IMR-90 (cell line): Measurements from ENCODE around the gene SLC5A11. TPM values are rescaled to one million over a fixed set of nuclear protein-coding genes. Genes with fewer than 3 reads are reported as not detected.

ENCODE experiments used
- ATAC-seq: fragments of 200-7000 bp; cut with Tn5 transposase; 2 replicates; pipeline ENCODE4 v1.9.1; 2020; ENCODE audit warnings: low read depth, mild to moderate bottlenecking, moderate library complexity
- BruUV-seq: library from RNA; stranded (reverse); fragments of 400-500 nt; replicated peaks from 2 replicates; lab custom pipeline; 2021; lab: Mats Ljungman, UMichigan
- CTCF ChIA-PET: fragments of 300-600 bp; formaldehyde crosslinking; extraction: SDS; loops from one replicate; lab custom pipeline; 2021; ENCODE audit warnings: antibody characterized with exemption; lab: Yijun Ruan, JAX
- POLR2A ChIA-PET: fragments of 300-600 bp; sonication (Branson Sonifier 250); formaldehyde crosslinking; loops from one replicate; lab custom pipeline; 2022; ENCODE audit warnings: antibody characterized with exemption; ENCODE audit not compliant: unreplicated experiment; lab: Charles Lee
- DNase-seq: peaks from one replicate; pipeline ENCODE4 v3.0.0; 2013
- H2AFZ ChIP-seq: replicated peaks from 2 replicates; pipeline ENCODE3; 2013; ENCODE audit warnings: low read length, mild to moderate bottlenecking; ENCODE audit not compliant: poor library complexity
- H2AK5ac ChIP-seq: 2 replicates; pipeline ENCODE4 v1.6.1; 2013; ENCODE audit warnings: low read depth, low read length, inconsistent platforms
- H2AK9ac ChIP-seq: replicated peaks from 2 replicates; pipeline ENCODE3; 2013; ENCODE audit warnings: mild to moderate bottlenecking, low read depth, low read length, moderate library complexity; ENCODE audit not compliant: poor library complexity
- H2BK120ac ChIP-seq: 2 replicates; pipeline ENCODE4 v1.6.1; 2013; ENCODE audit warnings: low read depth, low read length, inconsistent platforms
- H2BK15ac ChIP-seq: 3 replicates; pipeline ENCODE4 v1.6.1; 2013; ENCODE audit warnings: low read depth, low read length, inconsistent platforms
- H2BK20ac ChIP-seq: 2 replicates; pipeline ENCODE4 v1.6.1; 2013; ENCODE audit warnings: low read depth, mild to moderate bottlenecking, inconsistent platforms, low read length, moderate library complexity
- H2BK5ac ChIP-seq: 2 replicates; pipeline ENCODE4 v1.6.1; 2013; ENCODE audit warnings: mild to moderate bottlenecking, low read depth, low read length, inconsistent platforms; ENCODE audit not compliant: poor library complexity, severe bottlenecking
- H3K14ac ChIP-seq: replicated peaks from 2 replicates; pipeline ENCODE4 v1.6.1; 2013; ENCODE audit warnings: low read depth, low read length, inconsistent platforms
- H3K18ac ChIP-seq: 2 replicates; pipeline ENCODE4 v1.6.1; 2013; ENCODE audit warnings: low read depth, low read length, control low read depth
- H3K23ac ChIP-seq: 2 replicates; pipeline ENCODE4 v1.6.1; 2013; ENCODE audit warnings: low read depth, low read length, inconsistent platforms
- H3K27ac ChIP-seq: 2 replicates; pipeline ENCODE4 v1.5.1; 2013; ENCODE audit warnings: mild to moderate bottlenecking, control low read depth, low read length; ENCODE audit not compliant: insufficient read depth
- H3K27me3 ChIP-seq: 2 replicates; pipeline ENCODE4 v1.6.1; 2013; ENCODE audit warnings: low read length; ENCODE audit not compliant: control insufficient read depth, insufficient read depth
- H3K36me3 ChIP-seq: 2 replicates; pipeline ENCODE4 v1.6.1; 2013; ENCODE audit warnings: low read length, mixed read lengths; ENCODE audit not compliant: control insufficient read depth, insufficient read depth
- H3K4ac ChIP-seq: 2 replicates; pipeline ENCODE4 v1.6.1; 2013; ENCODE audit warnings: low read depth, low read length, inconsistent platforms
- H3K4me1 ChIP-seq: 2 replicates; pipeline ENCODE4 v1.6.1; 2013; ENCODE audit warnings: low read length, mixed read lengths; ENCODE audit not compliant: control insufficient read depth, insufficient read depth
- H3K4me2 ChIP-seq: 2 replicates; pipeline ENCODE4 v1.6.1; 2013; ENCODE audit warnings: low read depth, mild to moderate bottlenecking, control low read depth, low read length, moderate library complexity
- H3K4me3 ChIP-seq: 2 replicates; pipeline ENCODE4 v1.5.1; 2013; ENCODE audit warnings: low read depth, mild to moderate bottlenecking, control low read depth, low read length, moderate library complexity; ENCODE audit not compliant: insufficient read depth
- H3K56ac ChIP-seq: 2 replicates; pipeline ENCODE4 v1.6.1; 2013; ENCODE audit warnings: low read length, inconsistent platforms; ENCODE audit not compliant: insufficient read depth; ENCODE audit errors: extremely low read depth
- H3K79me1 ChIP-seq, 2 experiments: 2 replicates each; pipeline ENCODE4 v1.6.1; 2013; ENCODE audit warnings: low read length in 2 of 2, inconsistent platforms in 1 of 2, low read depth in 1 of 2
- H3K9ac ChIP-seq: 2 replicates; pipeline ENCODE4 v1.6.1; 2013; ENCODE audit warnings: low read depth, low read length, control low read depth
- H3K9me1 ChIP-seq: 2 replicates; pipeline ENCODE4 v1.6.1; 2013; ENCODE audit warnings: low read length, inconsistent platforms; ENCODE audit not compliant: insufficient read depth
- H3K9me3 ChIP-seq: 2 replicates; pipeline ENCODE4 v1.6.1; 2013; ENCODE audit warnings: low read length; ENCODE audit not compliant: control insufficient read depth, insufficient read depth
- H4K20me1 ChIP-seq: 2 replicates; pipeline ENCODE4 v1.6.1; 2013; ENCODE audit warnings: low read length, inconsistent platforms; ENCODE audit not compliant: insufficient read depth
- H4K5ac ChIP-seq: 2 replicates; pipeline ENCODE4 v1.6.1; 2013; ENCODE audit warnings: mild to moderate bottlenecking, low read depth, low read length, control low read depth
- H4K8ac ChIP-seq, 2 experiments: 2 replicates each; pipeline ENCODE4 v1.6.1; 2013; ENCODE audit warnings: low read depth in 2 of 2, low read length in 2 of 2, control low read depth in 1 of 2, inconsistent platforms in 1 of 2
- H4K91ac ChIP-seq: 2 replicates; pipeline ENCODE4 v1.6.1; 2013; ENCODE audit warnings: low read depth, low read length, inconsistent platforms; ENCODE audit not compliant: insufficient read depth
- FOS ChIP-seq: fragments of 150-350 bp; IDR thresholded peaks from 2 replicates; pipeline ENCODE4 v1.6.1; 2016; ENCODE audit warnings: low read depth, low read length
- MAZ ChIP-seq: IDR thresholded peaks from 2 replicates; pipeline ENCODE4 v1.6.1; 2012; ENCODE audit warnings: low read depth, mild to moderate bottlenecking, low read length, improper control_type of control experiment, moderate library complexity, borderline replicate concordance
- NFE2L2 ChIP-seq: fragments of 150-350 bp; IDR thresholded peaks from 2 replicates; pipeline ENCODE4 v1.6.1; 2016; ENCODE audit warnings: low read depth, mild to moderate bottlenecking, low read length
- RAD21 ChIP-seq: IDR thresholded peaks from 2 replicates; pipeline ENCODE4 v1.6.1; 2012; ENCODE audit warnings: low read length, improper control_type of control experiment
- SMC3 ChIP-seq: fragments of 150-350 bp; IDR thresholded peaks from 2 replicates; pipeline ENCODE4 v1.6.1; 2016; ENCODE audit warnings: low read depth, mild to moderate bottlenecking, antibody characterized with exemption, low read length, moderate library complexity
- WGBS, 2 experiments: methylation state at CpG; one replicate each; pipeline versions ENCODE4 v1.1.5 to v1.1.7; 2013; ENCODE audit warnings: missing lambda C conversion rate in 2 of 2; ENCODE audit not compliant: insufficient read length in 1 of 2; ENCODE audit errors: extremely low coverage in 2 of 2; 5-methylcytosine and 5-hydroxymethylcytosine counted together
- dilution Hi-C: fragments of 300-500 bp; cut with HindIII; formaldehyde crosslinking; loops from one replicate; pipeline ENCODE4 v1.14.3; 2018; ENCODE audit warnings: low sequenced_read_pairs; ENCODE audit not compliant: unreplicated experiment
- in situ Hi-C: fragments of 300-500 bp; cut with MboI; formaldehyde crosslinking; loops from 3 replicates; pipeline ENCODE4 v1.14.3; 2019; ENCODE audit warnings: low sequenced_read_pairs, inconsistent platforms, mixed read lengths
- intact Hi-C: fragments of 100-400 bp; cut with micrococcal nuclease; formaldehyde crosslinking; loops from 2 replicates; pipeline ENCODE4 v1.10.0; 2022
- polyA plus RNA-seq, 3 experiments: library from polyadenylated mRNA; depleted of rRNA; stranded (reverse); fragments of >200 nt; gene quantifications; 2 replicates each; pipeline ENCODE4 v1.2.3, GENCODE V29; 2012; ENCODE audit warnings: low replicate concordance in 1 of 3
- total RNA-seq: library from RNA; depleted of rRNA; stranded (reverse); fragments of >200 nt; gene quantifications from 2 replicates; pipeline ENCODE4 v1.2.3, GENCODE V29; 2012
- TF ChIP-seq, protein P1 (sequence below): conservative IDR thresholded peaks from 2 replicates; pipeline ENCODE4 v1.5.1; 2012; ENCODE audit warnings: mild to moderate bottlenecking, low read depth, low read length, improper control_type of control experiment

The SLC5A11 gene
- total and polyA plus RNA-seq, 2 of the 4 experiments (the other 2 are of a cell fraction) = under 0.01 TPM; not detected in 1

DNA sequence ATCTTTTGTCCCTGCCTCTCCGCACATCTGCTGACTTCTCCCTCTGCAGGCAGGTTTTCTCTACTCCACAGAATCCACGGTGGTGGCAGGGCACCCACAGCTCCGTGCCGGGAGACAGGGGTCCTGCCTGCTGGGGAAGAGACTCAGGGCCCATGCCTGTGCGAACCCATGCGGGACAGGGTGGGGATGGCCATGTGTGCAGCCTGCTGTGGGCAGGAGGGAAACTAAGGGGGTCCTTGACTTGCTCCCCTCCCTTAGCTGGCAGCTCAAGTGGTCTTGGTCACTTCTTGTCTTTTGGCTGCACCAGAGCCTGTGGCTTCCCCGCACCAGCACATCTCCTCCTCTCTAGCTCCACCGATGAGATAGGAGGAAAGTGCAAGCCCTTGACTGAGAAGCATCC lies 69.8 kb downstream of the SLC5A11 start:
- Histone ChIP-seq H3K18ac (no peak overlapping the region), H3K27me3 (no peaks in the 10 kb centered on the region), H3K4me1 (no peaks in the 10 kb centered on the region), H4K20me1 (peaks cover 4% of the 10 kb centered on the region; the same call in 1 of the 2 replicates), H2BK20ac (no peak overlapping the region), H3K4me2 (no peak overlapping the region), H4K91ac (no peak overlapping the region), H3K9me3 (no peaks in the 10 kb centered on the region), H3K14ac (no peak overlapping the region), H2BK120ac (no peak overlapping the region), H2AFZ (no peak overlapping the region), H2AK5ac (no peak overlapping the region), H3K4me3 (no peak overlapping the region), H4K5ac (no peak overlapping the region), H3K9ac (no peak overlapping the region), H3K27ac (no peak overlapping the region), H2AK9ac (no peak overlapping the region), H3K36me3 (peaks cover 31% of the 10 kb centered on the region), H3K4ac (no peak overlapping the region), H3K9me1 (peaks cover 19% of the 10 kb centered on the region), H2BK5ac (no peak overlapping the region), H2BK15ac (no peak overlapping the region), H3K56ac (no peak overlapping the region), H3K79me1 (peaks cover 9 to 22% of the 10 kb centered on the region in 2 experiments; a peak in 3 of 4 replicates), H3K23ac (no peak overlapping the region), H4K8ac (no peak overlapping the region)
- BruUV-seq = no TSS peak
- dilution Hi-C loops = no loop called here
- intact Hi-C loops = no loop called here
- POLR2A ChIA-PET = interaction anchor here (0.5 kb wide), 1 partner anchor 63 kb away, joined by 4 read pairs; no protein-coding TSS in a partner anchor
- DNase-seq (no peak), ATAC-seq (no peak)
- no peak for TF ChIP-seq MAZ
- TF ChIP-seq NFE2L2 = no peak
- TF ChIP-seq, protein P1, sequence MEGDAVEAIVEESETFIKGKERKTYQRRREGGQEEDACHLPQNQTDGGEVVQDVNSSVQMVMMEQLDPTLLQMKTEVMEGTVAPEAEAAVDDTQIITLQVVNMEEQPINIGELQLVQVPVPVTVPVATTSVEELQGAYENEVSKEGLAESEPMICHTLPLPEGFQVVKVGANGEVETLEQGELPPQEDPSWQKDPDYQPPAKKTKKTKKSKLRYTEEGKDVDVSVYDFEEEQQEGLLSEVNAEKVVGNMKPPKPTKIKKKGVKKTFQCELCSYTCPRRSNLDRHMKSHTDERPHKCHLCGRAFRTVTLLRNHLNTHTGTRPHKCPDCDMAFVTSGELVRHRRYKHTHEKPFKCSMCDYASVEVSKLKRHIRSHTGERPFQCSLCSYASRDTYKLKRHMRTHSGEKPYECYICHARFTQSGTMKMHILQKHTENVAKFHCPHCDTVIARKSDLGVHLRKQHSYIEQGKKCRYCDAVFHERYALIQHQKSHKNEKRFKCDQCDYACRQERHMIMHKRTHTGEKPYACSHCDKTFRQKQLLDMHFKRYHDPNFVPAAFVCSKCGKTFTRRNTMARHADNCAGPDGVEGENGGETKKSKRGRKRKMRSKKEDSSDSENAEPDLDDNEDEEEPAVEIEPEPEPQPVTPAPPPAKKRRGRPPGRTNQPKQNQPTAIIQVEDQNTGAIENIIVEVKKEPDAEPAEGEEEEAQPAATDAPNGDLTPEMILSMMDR = no peak
- no peak for TF ChIP-seq FOS
- TF ChIP-seq SMC3 = no peak
- no peak for TF ChIP-seq RAD21
- no CpG with 5 or more reads among the region's 8 CpGs for whole genome bisulfite sequencing, 2 experiments
- in situ Hi-C loops = no loop called here
- CTCF ChIA-PET = interaction anchor here (0.7 to 1.1 kb wide), 2 partner anchors 10 to 132 kb away, joined by 3 to 10 read pairs; no protein-coding TSS in a partner anchor
